HEK293 (cell line): Measurements from ENCODE around the gene COPS9.

Experiments
- CTCF ChIA-PET: fragments of 350-600 bp; formaldehyde crosslinking; extraction: SDS; loops from one replicate; lab custom pipeline; 2021; ENCODE audit warnings: antibody characterized with exemption; lab: Yijun Ruan, JAX
- POLR2A ChIA-PET: fragments of 300-600 bp; formaldehyde crosslinking; extraction: SDS; loops from one replicate; lab custom pipeline; 2020; ENCODE audit warnings: antibody characterized with exemption, inconsistent platforms; lab: Yijun Ruan, JAX
- H3K27ac ChIP-seq: fragments of 200-500 bp; sonication (Bioruptor generic); 2 replicates; pipeline ENCODE4 v1.5.1; 2014; ENCODE audit warnings: low read depth, low read length, control low read depth, inconsistent platforms; ENCODE audit errors: extremely low read depth
- H3K36me3 ChIP-seq, 2 experiments: fragments of 200-500 bp in 1 of 2; sonication (Bioruptor generic) in 1 of 2; 1 replicate in 1 of 2; 2 replicates in 1 of 2; pipeline ENCODE4 v1.5.1; 2014 to 2017; ENCODE audit warnings: inconsistent platforms in 2 of 2, low read length in 2 of 2; ENCODE audit not compliant: control insufficient read depth in 2 of 2, insufficient read depth in 1 of 2
- H3K4me1 ChIP-seq: fragments of 200-500 bp; sonication (Bioruptor generic); 2 replicates; pipeline ENCODE4 v1.5.1; 2014; ENCODE audit warnings: mild to moderate bottlenecking, low read length, inconsistent platforms; ENCODE audit not compliant: control insufficient read depth, insufficient read depth
- H3K4me3 ChIP-seq: 2 replicates; pipeline ENCODE4 v1.5.1; 2011; ENCODE audit warnings: low read depth, mild to moderate bottlenecking, control low read depth, low read length, moderate library complexity
- H3K9me3 ChIP-seq: fragments of 200-500 bp; sonication (Bioruptor generic); 2 replicates; pipeline ENCODE4 v1.5.1; 2014; ENCODE audit warnings: low read depth, low read length, inconsistent platforms; ENCODE audit not compliant: control insufficient read depth, insufficient read depth
- KLF16 ChIP-seq: fragments of 450-650 bp; formaldehyde crosslinking; IDR thresholded peaks from 2 replicates; pipeline ENCODE4 v1.5.1; 2017; ENCODE audit warnings: missing biosample characterization, missing genetic modification characterization
- MEIS1 ChIP-seq: sonication (generic); formaldehyde crosslinking; IDR thresholded peaks from 2 replicates; pipeline ENCODE4 v1.8.1; 2022; ENCODE audit warnings: missing genetic modification reagents, mild to moderate bottlenecking, borderline replicate concordance
- SP3 ChIP-seq: fragments of 450-650 bp; formaldehyde crosslinking; IDR thresholded peaks from 2 replicates; pipeline ENCODE4 v1.5.1; 2016; ENCODE audit warnings: missing biosample characterization, missing genetic modification characterization
- WT1 ChIP-seq: fragments of 450-650 bp; formaldehyde crosslinking; IDR thresholded peaks from 2 replicates; pipeline ENCODE4 v1.5.1; 2016; ENCODE audit warnings: missing biosample characterization, missing genetic modification characterization
- ZNF112 ChIP-seq: fragments of 450-650 bp; formaldehyde crosslinking; IDR thresholded peaks from 2 replicates; pipeline ENCODE4 v1.5.0; 2017; ENCODE audit warnings: missing biosample characterization, missing genetic modification characterization
- ZNF157 ChIP-seq: fragments of 450-650 bp; formaldehyde crosslinking; IDR thresholded peaks from 2 replicates; pipeline ENCODE4 v1.5.1; 2016; ENCODE audit warnings: missing biosample characterization, missing genetic modification characterization
- ZNF169 ChIP-seq: fragments of 450-650 bp; formaldehyde crosslinking; IDR thresholded peaks from 2 replicates; pipeline ENCODE4 v1.5.1; 2016; ENCODE audit warnings: missing biosample characterization, missing genetic modification characterization
- ZNF221 ChIP-seq: fragments of 450-650 bp; formaldehyde crosslinking; IDR thresholded peaks from 2 replicates; pipeline ENCODE4 v1.5.1; 2017; ENCODE audit warnings: missing biosample characterization, missing genetic modification characterization, borderline replicate concordance
- ZNF24 ChIP-seq: fragments of 450-650 bp; formaldehyde crosslinking; IDR thresholded peaks from 2 replicates; pipeline ENCODE4 v1.5.1; 2016; ENCODE audit warnings: missing biosample characterization, missing genetic modification characterization
- ZNF473 ChIP-seq: fragments of 450-650 bp; formaldehyde crosslinking; IDR thresholded peaks from 2 replicates; pipeline ENCODE4 v1.5.1; 2017; ENCODE audit warnings: missing biosample characterization, missing genetic modification characterization
- ZNF596 ChIP-seq: fragments of 450-650 bp; IDR thresholded peaks from 2 replicates; pipeline ENCODE4 v1.5.0; 2018; ENCODE audit warnings: missing biosample characterization, mild to moderate bottlenecking, missing genetic modification characterization, moderate library complexity
- ZNF610 ChIP-seq: fragments of 450-650 bp; formaldehyde crosslinking; IDR thresholded peaks from 2 replicates; pipeline ENCODE4 v1.5.1; 2016; ENCODE audit warnings: missing biosample characterization, missing genetic modification characterization, borderline replicate concordance
- ZNF626 ChIP-seq: fragments of 450-650 bp; sonication (Bioruptor Pico); formaldehyde crosslinking; IDR thresholded peaks from 2 replicates; pipeline ENCODE4 v1.5.1; 2018; ENCODE audit warnings: missing biosample characterization, missing genetic modification characterization, inconsistent platforms
- ZNF76 ChIP-seq: fragments of 450-650 bp; formaldehyde crosslinking; IDR thresholded peaks from 2 replicates; pipeline ENCODE4; 2016; ENCODE audit warnings: low read depth, missing biosample characterization, missing genetic modification characterization, borderline replicate concordance
- ZNF843 ChIP-seq: fragments of 450-650 bp; formaldehyde crosslinking; IDR thresholded peaks from 2 replicates; pipeline ENCODE4 v1.5.1; 2016; ENCODE audit warnings: missing biosample characterization, missing genetic modification characterization
- ZSCAN30 ChIP-seq: fragments of 450-650 bp; IDR thresholded peaks from 2 replicates; pipeline ENCODE4 v1.5.1; 2018; ENCODE audit warnings: missing biosample characterization, mild to moderate bottlenecking, missing genetic modification characterization, moderate library complexity
- TF ChIP-seq, protein P1 (sequence below): fragments of 450-650 bp; formaldehyde crosslinking; optimal IDR thresholded peaks from 2 replicates; pipeline ENCODE3; 2016; ENCODE audit warnings: missing biosample characterization, mild to moderate bottlenecking, missing genetic modification characterization
- TF ChIP-seq, protein P2 (sequence below): fragments of 450-650 bp; formaldehyde crosslinking; IDR thresholded peaks from 2 replicates; pipeline ENCODE4 v1.5.1; 2016; ENCODE audit warnings: missing biosample characterization, missing genetic modification characterization
- TF ChIP-seq, protein P3 (sequence below): fragments of 450-650 bp; formaldehyde crosslinking; IDR thresholded peaks from 2 replicates; pipeline ENCODE4 v1.5.1; 2016; ENCODE audit warnings: missing biosample characterization, missing genetic modification characterization
- TF ChIP-seq, protein P4 (sequence below): fragments of 450-650 bp; formaldehyde crosslinking; IDR thresholded peaks from 2 replicates; pipeline ENCODE4 v1.5.1; 2016; ENCODE audit warnings: missing biosample characterization, missing genetic modification characterization
- TF ChIP-seq, protein P5 (sequence below): fragments of 450-650 bp; formaldehyde crosslinking; IDR thresholded peaks from 2 replicates; pipeline ENCODE4 v1.5.1; 2017; ENCODE audit warnings: missing biosample characterization, missing genetic modification characterization
- TF ChIP-seq, protein P6 (sequence below): fragments of 450-650 bp; formaldehyde crosslinking; IDR thresholded peaks from 2 replicates; pipeline ENCODE4 v1.5.1; 2017; ENCODE audit warnings: missing biosample characterization, missing genetic modification characterization

Gene COPS9

DNA sequence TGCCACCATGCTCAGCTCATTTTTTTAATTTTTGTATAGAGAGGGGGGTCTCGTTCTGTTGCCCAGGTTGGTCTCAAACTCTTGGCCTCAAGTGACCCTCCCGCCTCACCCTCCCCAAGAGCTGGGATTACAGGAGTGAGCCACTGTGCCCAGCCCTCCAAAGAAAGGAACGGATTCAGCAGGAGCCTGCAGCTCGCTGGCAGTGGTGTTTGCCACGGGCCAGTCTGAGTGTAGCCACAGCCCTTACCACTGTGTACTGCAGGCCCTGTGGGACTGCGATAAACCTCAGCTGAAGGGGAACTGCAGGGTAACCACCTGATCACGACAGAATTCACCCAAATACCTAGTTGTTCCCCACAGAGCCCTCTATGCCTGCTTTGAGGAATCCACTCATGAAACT is 6.8 kb downstream of the COPS9 start:
- ChIA-PET POLR2A (no interaction called here), CTCF (interaction anchor here (1.2 kb wide), 1 partner anchor 107 kb away, joined by 5 read pairs; no protein-coding TSS in a partner anchor)
- no peaks in the 10 kb centered on the region for H3K9me3 ChIP-seq
- no peak overlapping the region for H3K27ac ChIP-seq
- H3K4me1 ChIP-seq = 0 out of 2 replicates have a peak, but pooled peaks cover 1% of the 10 kb centered on the region
- H3K36me3 ChIP-seq = peaks cover 0 to 85% of the 10 kb centered on the region in 2 experiments; a peak in 1 of 3 replicates
- no peak overlapping the region for H3K4me3 ChIP-seq
- TF ChIP-seq, protein P1, sequence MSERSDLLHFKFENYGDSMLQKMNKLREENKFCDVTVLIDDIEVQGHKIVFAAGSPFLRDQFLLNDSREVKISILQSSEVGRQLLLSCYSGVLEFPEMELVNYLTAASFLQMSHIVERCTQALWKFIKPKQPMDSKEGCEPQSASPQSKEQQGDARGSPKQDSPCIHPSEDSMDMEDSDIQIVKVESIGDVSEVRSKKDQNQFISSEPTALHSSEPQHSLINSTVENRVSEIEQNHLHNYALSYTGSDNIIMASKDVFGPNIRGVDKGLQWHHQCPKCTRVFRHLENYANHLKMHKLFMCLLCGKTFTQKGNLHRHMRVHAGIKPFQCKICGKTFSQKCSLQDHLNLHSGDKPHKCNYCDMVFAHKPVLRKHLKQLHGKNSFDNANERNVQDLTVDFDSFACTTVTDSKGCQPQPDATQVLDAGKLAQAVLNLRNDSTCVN (tag by site-specific recombination) = no peak
- TF ChIP-seq, protein P2, sequence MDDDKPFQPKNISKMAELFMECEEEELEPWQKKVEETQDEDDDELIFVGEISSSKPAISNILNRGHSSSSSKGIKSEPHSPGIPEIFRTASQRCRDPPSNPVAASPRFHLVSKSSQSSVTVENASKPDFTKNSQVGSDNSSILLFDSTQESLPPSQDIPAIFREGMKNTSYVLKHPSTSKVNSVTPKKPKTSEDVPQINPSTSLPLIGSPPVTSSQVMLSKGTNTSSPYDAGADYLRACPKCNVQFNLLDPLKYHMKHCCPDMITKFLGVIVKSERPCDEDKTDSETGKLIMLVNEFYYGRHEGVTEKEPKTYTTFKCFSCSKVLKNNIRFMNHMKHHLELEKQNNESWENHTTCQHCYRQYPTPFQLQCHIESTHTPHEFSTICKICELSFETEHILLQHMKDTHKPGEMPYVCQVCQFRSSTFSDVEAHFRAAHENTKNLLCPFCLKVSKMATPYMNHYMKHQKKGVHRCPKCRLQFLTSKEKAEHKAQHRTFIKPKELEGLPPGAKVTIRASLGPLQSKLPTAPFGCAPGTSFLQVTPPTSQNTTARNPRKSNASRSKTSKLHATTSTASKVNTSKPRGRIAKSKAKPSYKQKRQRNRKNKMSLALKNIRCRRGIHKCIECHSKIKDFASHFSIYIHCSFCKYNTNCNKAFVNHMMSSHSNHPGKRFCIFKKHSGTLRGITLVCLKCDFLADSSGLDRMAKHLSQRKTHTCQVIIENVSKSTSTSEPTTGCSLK (tag by site-specific recombination) = no peak
- no peak for TF ChIP-seq ZNF76
- no peak for TF ChIP-seq ZNF610 (tag by site-specific recombination)
- TF ChIP-seq ZNF221 (tag by site-specific recombination) = no peak
- TF ChIP-seq MEIS1 (CRISPR knock-in tag) = no peak

DNA sequence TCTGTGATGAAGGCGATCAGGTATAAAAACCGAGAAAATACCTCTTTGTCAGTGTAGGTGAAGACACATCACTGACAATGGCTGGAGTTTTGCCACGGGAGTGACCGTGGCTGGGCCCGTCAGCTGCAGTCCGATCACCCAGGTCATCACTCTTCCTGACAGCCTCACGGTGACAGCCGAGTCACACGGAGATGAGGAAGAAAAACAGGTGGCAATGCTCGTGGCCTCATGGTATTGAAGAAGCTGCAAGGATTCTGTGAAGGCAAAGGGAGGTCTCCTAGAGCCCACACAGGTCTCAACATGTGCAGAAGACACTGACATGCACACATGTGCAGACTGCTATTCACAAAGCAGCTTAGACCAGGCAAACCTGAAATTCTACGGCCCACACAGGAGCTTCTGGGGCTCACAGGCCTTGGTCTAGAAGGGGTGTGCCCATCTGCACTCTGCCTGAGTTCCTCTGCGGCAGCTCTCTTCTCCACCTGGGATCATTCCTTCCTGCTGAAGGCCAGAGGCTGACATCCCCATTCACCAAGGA is 7.4 kb downstream of the COPS9 start:
- ChIA-PET CTCF (interaction anchor here (0.7 to 1.2 kb wide), 3 partner anchors 68 to 108 kb away, joined by 3 to 5 read pairs (median 5); no protein-coding TSS in a partner anchor), POLR2A (no interaction called here)
- H3K27ac ChIP-seq = no peak overlapping the region
- no peak overlapping the region for H3K4me3 ChIP-seq
- no peaks in the 10 kb centered on the region for H3K4me1 ChIP-seq
- peaks cover 0 to 79% of the 10 kb centered on the region in 2 experiments; a peak in 1 of 3 replicates for H3K36me3 ChIP-seq
- no peak for TF ChIP-seq ZNF626 (tag by site-specific recombination)
- no peak for TF ChIP-seq ZNF596 (tag by site-specific recombination)
- TF ChIP-seq, protein P3, sequence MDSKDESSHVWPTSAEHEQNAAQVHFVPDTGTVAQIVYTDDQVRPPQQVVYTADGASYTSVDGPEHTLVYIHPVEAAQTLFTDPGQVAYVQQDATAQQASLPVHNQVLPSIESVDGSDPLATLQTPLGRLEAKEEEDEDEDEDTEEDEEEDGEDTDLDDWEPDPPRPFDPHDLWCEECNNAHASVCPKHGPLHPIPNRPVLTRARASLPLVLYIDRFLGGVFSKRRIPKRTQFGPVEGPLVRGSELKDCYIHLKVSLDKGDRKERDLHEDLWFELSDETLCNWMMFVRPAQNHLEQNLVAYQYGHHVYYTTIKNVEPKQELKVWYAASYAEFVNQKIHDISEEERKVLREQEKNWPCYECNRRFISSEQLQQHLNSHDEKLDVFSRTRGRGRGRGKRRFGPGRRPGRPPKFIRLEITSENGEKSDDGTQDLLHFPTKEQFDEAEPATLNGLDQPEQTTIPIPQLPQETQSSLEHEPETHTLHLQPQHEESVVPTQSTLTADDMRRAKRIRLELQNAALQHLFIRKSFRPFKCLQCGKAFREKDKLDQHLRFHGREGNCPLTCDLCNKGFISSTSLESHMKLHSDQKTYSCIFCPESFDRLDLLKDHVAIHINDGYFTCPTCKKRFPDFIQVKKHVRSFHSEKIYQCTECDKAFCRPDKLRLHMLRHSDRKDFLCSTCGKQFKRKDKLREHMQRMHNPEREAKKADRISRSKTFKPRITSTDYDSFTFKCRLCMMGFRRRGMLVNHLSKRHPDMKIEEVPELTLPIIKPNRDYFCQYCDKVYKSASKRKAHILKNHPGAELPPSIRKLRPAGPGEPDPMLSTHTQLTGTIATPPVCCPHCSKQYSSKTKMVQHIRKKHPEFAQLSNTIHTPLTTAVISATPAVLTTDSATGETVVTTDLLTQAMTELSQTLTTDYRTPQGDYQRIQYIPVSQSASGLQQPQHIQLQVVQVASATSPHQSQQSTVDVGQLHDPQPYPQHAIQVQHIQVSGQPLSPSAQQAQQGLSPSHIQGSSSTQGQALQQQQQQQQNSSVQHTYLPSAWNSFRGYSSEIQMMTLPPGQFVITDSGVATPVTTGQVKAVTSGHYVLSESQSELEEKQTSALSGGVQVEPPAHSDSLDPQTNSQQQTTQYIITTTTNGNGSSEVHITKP = no peak
- TF ChIP-seq ZNF24 = no peak
- TF ChIP-seq SP3 (tag by site-specific recombination) = no peak
- TF ChIP-seq WT1 (tag by site-specific recombination) = no peak
- no peak for TF ChIP-seq ZNF169 (tag by site-specific recombination)
- no peak for TF ChIP-seq ZNF843 (tag by site-specific recombination)
- no peak for TF ChIP-seq ZNF112 (tag by site-specific recombination)
- TF ChIP-seq, protein P4, sequence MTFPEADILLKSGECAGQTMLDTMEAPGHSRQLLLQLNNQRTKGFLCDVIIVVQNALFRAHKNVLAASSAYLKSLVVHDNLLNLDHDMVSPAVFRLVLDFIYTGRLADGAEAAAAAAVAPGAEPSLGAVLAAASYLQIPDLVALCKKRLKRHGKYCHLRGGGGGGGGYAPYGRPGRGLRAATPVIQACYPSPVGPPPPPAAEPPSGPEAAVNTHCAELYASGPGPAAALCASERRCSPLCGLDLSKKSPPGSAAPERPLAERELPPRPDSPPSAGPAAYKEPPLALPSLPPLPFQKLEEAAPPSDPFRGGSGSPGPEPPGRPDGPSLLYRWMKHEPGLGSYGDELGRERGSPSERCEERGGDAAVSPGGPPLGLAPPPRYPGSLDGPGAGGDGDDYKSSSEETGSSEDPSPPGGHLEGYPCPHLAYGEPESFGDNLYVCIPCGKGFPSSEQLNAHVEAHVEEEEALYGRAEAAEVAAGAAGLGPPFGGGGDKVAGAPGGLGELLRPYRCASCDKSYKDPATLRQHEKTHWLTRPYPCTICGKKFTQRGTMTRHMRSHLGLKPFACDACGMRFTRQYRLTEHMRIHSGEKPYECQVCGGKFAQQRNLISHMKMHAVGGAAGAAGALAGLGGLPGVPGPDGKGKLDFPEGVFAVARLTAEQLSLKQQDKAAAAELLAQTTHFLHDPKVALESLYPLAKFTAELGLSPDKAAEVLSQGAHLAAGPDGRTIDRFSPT (tag by site-specific recombination) = no peak
- no peak for TF ChIP-seq KLF16 (tag by site-specific recombination)
- no peak for TF ChIP-seq ZNF157 (tag by site-specific recombination)
- TF ChIP-seq, protein P5, sequence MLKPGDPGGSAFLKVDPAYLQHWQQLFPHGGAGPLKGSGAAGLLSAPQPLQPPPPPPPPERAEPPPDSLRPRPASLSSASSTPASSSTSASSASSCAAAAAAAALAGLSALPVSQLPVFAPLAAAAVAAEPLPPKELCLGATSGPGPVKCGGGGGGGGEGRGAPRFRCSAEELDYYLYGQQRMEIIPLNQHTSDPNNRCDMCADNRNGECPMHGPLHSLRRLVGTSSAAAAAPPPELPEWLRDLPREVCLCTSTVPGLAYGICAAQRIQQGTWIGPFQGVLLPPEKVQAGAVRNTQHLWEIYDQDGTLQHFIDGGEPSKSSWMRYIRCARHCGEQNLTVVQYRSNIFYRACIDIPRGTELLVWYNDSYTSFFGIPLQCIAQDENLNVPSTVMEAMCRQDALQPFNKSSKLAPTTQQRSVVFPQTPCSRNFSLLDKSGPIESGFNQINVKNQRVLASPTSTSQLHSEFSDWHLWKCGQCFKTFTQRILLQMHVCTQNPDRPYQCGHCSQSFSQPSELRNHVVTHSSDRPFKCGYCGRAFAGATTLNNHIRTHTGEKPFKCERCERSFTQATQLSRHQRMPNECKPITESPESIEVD (tag by site-specific recombination) = no peak
- TF ChIP-seq, protein P6, sequence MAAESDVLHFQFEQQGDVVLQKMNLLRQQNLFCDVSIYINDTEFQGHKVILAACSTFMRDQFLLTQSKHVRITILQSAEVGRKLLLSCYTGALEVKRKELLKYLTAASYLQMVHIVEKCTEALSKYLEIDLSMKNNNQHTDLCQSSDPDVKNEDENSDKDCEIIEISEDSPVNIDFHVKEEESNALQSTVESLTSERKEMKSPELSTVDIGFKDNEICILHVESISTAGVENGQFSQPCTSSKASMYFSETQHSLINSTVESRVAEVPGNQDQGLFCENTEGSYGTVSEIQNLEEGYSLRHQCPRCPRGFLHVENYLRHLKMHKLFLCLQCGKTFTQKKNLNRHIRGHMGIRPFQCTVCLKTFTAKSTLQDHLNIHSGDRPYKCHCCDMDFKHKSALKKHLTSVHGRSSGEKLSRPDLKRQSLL (tag by site-specific recombination) = no peak
- TF ChIP-seq ZSCAN30 (tag by site-specific recombination) = no peak
- no peak for TF ChIP-seq ZNF473 (tag by site-specific recombination)
- H3K9me3 ChIP-seq = no peaks in the 10 kb centered on the region
